Epithelial cell of proximal tubule (primary cell): ENCODE data around the gene CDH4. TPM values are rescaled to one million over a fixed set of nuclear protein-coding genes. Genes with fewer than 3 reads are reported as not detected.

Experiments used
- DNase-seq: peaks from one replicate; pipeline ENCODE4 v3.0.0-alpha.2; 2011; ENCODE audit warnings: low read depth
- H3K4me3 ChIP-seq: 2 replicates; pipeline ENCODE4 v1.5.1; 2011; ENCODE audit warnings: low read depth, mild to moderate bottlenecking, low read length
- total RNA-seq: library from RNA; depleted of rRNA; stranded (reverse); fragments of >200 nt; gene quantifications from 2 replicates; pipeline ENCODE4 v1.2.3, GENCODE V29; 2015
- TF ChIP-seq, protein P1 (sequence below): conservative IDR thresholded peaks from 2 replicates; pipeline ENCODE4 v1.5.1; 2012; ENCODE audit warnings: low read depth, mild to moderate bottlenecking, low read length

CDH4 gene
- total RNA-seq, 1 donor from 2014 or later = 17.1 TPM

- H3K4me3 ChIP-seq = no peak overlapping the region
- TF ChIP-seq, protein P1, sequence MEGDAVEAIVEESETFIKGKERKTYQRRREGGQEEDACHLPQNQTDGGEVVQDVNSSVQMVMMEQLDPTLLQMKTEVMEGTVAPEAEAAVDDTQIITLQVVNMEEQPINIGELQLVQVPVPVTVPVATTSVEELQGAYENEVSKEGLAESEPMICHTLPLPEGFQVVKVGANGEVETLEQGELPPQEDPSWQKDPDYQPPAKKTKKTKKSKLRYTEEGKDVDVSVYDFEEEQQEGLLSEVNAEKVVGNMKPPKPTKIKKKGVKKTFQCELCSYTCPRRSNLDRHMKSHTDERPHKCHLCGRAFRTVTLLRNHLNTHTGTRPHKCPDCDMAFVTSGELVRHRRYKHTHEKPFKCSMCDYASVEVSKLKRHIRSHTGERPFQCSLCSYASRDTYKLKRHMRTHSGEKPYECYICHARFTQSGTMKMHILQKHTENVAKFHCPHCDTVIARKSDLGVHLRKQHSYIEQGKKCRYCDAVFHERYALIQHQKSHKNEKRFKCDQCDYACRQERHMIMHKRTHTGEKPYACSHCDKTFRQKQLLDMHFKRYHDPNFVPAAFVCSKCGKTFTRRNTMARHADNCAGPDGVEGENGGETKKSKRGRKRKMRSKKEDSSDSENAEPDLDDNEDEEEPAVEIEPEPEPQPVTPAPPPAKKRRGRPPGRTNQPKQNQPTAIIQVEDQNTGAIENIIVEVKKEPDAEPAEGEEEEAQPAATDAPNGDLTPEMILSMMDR = no peak
- no peak for DNase-seq
Observed at GRCh38 chr20:61965606-61966491, 713.8 kb downstream of the CDH4 start.

- H3K4me3 ChIP-seq = no peak overlapping the region
- TF ChIP-seq, protein P1 = no peak
- no peak for DNase-seq
Observed at GRCh38 chr20:61966492-61967244, 714.6 kb downstream of the CDH4 start.

DNA sequence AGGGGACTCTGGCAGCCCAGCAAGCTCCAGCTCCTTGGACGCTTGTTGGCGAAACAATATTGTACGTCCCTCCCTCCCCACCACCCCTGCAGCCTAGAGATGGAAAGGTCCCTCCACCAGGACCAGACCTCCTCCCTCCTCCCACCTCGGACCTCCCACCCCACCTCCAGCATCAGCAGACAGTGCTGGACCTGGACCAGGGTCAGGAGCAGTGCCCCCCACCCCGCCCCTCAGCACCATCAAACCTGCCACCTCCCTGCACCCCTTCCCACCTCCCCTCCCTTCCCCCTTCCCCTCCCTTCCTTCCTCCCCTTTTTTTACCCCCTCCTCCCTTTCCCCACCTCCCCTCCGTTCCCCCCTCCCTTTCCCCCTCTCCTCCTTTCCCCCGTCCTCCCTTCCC is 715.2 kb downstream of the CDH4 start:
- TF ChIP-seq, protein P1 = no peak
- no peak for DNase-seq
- no peak overlapping the region for H3K4me3 ChIP-seq

- no peak overlapping the region for H3K4me3 ChIP-seq
- TF ChIP-seq, protein P1 = no peak
- DNase-seq = no peak
Observed at GRCh38 chr20:61968036-61968810, 716.2 kb downstream of the CDH4 start.

- TF ChIP-seq, protein P1 = no peak
Observed at GRCh38 chr20:61968932-61969331, 716.9 kb downstream of the CDH4 start.

DNA sequence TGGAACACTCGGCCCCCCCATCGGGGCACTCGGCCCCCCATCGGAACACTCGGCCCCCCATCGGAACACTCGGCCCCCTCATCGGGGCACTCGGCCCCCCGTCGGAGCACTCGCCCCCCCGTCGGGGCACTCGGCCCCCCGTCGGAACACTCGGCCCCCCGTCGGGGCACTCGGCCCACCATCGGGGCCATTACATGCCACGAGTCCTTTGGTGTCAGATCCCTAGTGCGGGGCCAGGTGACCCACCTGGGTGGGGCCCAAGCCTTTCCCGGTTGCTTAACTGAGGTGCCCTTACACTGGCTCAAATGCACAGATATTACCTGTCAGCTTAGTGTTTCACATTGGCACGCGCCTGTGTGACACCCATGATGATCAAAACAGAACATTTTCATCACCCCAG is 717.7 kb downstream of the CDH4 start:
- DNase-seq = no peak
- TF ChIP-seq, protein P1 = no peak
- no peak overlapping the region for H3K4me3 ChIP-seq

More at GRCh38 chr20:61968932-61969331, 716.9 kb downstream of the CDH4 start:
- no peak overlapping the region for H3K4me3 ChIP-seq
- DNase-seq = no peak
